Stimulated activated CD4-positive, alpha-beta T cell treated with anti-CD3 and anti-CD28 coated beads, Interleukin-4, amount 100 ng/mL, for 48 hours (primary cell): ENCODE results near the gene MYL10.

Experiments used
- DNase-seq, 2 donors: peaks; one replicate each; pipeline ENCODE4 v3.0.0-alpha.2; 2020; ENCODE audit warnings: low read depth in 2 of 2

The MYL10 gene

GRCh38 chr7:101567230-101567629 is 61.9 kb downstream of the MYL10 start:
- no peak for DNase-seq

GRCh38 chr7:101565601-101566209 is 63.4 kb downstream of the MYL10 start:
- no peak for DNase-seq

- no peak for DNase-seq
Measured at GRCh38 chr7:101564778-101565211, 64.3 kb downstream of the MYL10 start.

- no peak for DNase-seq
Measured at GRCh38 chr7:101563943-101564777, 64.9 kb downstream of the MYL10 start.
